HG03571 (cell line): Measurements from ENCODE around the gene CDH1.

ENCODE experiments used
- ATAC-seq: cut with Tn5 transposase; IDR thresholded peaks from one replicate; pipeline ENCODE4 v1.9.1; 2021; ENCODE audit not compliant: unreplicated experiment

CDH1 gene

DNA sequence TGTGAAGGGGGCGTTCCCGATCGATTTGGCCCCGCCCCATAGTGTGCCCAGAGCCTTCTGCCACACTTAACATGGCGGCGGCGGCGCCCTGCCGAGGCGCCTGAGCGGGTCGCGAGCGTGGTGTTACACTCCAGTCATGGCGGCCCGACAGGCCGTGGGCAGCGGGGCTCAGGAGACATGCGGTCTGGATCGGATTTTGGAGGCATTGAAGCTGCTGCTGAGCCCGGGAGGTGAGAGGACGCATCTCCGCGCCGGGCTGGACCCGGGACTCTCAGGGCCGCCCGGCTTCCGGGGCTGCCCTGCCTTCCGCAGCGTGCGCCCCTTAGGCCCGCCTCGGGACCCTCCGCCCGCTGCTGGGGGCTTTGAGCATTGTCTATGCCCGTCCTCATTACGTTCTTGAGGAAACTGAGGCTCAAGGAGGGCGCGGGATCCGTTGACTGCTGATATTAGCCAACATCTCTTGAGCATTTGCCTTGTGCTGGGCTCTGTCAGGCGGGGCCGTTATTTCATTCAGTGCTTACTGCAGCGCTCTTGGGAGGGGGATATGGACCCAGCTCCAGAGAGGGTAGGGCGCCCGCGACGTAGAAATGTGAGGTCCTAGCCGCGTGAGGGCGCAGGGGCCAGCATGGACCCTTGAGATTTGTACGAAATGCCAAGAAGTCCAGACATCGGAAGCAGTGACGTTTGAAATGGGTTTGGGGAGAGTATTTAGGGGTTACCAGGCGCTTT lies 106.6 kb downstream of the CDH1 start, which contains the start of gene TANGO6:
Gene TANGO6, plus strand, starts transcription at position 50 of the 729 bp plus-strand sequence. Its CDS starts 87 bp downstream, at position 137.
- ATAC-seq, result peak; percentile 92

DNA sequence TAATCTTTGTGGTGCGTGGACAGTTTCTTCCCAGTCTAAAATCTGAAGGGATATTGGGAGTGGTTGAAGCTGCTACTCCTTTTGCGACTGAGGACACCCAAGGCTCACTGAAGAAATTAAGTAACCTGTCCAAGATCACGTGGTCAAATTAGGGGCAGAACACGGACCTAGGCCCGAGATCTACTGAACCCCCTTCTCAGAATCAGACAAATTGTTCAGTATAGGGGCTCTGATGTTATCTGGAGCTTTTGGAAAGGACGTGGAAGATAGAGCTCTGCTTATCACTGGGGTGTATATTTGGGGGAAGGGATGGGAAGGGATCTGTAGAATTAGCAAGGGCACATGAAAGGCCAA lies 107.1 kb downstream of the CDH1 start:
- peak; percentile 6 for ATAC-seq

DNA sequence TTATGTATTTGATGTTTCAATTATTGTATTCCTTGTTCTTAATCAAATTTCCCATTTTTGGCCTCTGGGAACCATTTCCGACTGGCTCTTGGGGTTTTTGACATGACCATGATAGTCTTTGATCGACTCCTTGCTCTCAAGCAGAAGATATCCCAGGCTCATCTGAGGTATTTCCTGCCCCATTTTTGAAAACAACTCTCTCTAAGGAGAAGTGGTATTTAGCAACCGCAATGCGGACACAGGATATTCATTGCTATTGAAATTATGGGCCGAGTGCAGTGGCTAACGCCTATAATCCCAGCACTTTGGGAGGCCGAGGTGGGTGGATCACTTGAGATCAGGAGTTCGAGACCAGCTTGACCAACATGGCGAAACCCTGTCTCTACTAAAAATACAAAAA lies 111.7 kb downstream of the CDH1 start:
- ATAC-seq, result no peak

DNA sequence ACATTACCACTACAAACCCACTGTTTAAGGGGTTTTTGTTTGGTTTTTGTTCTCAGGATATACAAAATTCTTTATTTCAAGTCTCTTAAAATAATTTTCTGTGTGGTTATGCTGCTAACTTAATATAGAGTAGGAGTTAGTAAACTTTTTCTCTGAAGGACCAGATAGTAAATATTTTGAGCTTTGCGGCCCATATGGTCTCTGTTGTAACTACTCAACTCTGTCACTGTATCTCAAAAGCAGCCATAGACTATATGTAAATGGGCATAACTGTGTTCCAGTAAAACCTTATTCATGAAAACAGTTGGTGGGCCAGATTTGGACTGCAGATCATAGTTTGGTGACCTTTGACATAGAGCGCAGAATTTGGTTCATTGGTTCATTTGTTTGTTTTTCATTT lies 113.4 kb downstream of the CDH1 start:
- ATAC-seq, result no peak

DNA sequence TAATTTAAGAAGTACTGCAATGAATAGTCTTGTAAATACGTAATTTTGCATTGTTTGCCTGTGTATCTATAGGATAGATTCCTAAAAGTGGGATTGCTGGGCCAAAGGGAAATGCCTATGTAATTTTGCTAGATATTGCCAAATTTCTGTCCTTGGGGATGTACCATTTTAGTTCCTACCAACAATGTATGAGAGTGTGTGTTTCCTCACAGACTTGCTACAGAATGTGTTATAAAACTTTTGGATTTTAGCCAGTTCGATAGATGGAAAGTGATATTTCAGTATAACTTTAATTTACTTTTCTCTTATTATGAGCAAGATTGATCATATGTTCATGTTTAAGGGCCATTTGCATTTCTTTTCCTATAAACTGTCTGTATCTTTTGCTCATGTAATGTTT lies 114.5 kb downstream of the CDH1 start:
- no peak for ATAC-seq

DNA sequence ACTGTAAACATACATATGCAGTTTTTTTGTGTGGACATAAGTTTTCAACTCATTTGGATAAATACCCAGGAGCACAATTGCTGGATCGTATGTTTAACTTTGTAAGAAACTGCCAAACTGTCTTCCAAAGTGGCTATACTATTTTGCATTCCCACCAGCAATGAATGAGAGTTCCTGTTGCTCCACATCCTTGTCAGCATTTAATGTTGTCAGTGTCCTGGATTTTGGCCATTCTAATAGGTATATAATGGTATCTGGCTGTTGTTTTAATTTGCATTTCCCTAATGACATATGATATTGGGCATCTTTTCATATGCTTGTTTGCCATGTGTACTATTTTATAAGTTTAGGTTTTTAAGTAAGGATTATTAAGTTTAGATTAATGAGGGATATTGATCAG lies 120.4 kb downstream of the CDH1 start:
- ATAC-seq, result no peak

DNA sequence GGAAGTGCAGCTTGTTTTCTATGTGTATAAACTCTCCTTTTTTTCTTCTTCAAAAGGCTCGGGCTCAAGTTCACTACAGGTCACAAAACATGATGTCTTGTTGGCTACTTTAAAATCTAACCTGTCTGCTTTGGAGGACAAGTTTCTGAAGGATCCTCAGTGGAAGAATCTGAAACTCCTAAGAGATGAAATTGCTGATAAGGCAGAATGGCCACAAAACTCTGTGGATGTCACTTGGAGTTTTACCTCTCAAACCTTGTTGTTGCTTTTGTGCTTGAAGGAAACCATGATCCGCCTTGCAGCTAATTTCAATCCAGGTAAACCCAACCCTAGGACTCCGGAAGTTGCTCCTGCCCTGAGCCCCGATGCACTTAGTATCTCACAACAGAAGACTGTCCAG lies 122.7 kb downstream of the CDH1 start:
- no peak for ATAC-seq

DNA sequence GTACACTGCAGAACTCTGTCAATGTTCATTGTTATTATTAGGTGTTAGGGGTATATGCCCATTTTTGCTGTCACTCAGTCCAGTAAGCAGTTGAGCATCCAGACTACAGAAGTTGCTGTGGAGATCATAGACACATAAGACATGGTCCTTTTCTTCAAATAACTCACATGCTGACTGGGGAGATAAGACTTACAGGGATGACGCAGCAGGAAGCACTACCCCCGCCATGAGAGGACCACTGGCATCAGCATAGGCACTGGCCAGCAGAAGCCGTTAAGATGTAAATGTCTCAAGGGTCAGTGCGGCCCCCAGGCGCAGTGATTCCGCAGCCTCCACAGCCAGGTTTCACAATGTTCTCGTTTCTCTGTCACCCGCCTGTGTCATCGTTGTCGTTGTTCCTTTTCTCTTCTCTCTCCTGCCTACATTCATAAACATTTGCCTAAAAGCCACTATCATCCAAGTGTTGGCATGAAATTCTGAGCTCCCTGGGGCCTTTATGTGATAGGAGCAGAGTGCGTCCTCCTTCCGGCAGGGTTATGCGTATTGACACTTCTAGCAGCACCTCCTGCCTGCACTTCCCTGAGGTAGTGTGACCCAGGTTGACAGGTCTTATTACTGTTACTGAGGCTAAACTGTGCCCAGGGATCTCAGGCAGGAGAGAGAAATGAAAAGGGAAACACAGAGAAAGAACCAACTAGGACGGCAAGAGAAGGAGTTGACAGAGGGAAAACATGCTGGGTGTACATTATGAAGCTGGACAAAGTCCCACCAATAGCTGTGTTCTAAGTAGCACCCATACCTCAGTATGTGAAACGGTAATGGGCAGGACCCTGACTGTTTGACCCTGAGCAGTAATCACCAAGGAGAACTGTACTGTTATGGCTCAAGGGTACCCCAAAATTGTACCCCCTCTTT lies 124.1 kb downstream of the CDH1 start:
- no peak for ATAC-seq

DNA sequence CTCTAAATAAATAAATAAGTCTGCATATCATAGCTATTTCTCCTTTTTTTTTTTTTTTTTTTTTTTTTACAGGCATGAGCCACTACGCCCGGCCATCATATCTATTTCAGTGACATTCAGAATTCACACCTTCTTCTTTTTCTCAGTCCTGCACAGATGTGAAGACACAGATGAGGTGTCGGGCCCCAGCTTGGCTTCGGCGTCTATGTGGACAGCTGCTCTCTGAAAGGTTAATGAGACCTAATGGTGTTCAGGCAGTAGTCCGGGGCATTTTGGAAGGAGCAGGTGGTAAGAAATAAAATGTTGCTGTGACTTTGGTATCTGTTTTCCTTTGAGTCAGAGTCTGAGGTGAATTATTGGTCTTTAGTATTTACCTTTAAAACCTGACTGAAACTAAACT lies 129.8 kb downstream of the CDH1 start:
- ATAC-seq, result no peak

DNA sequence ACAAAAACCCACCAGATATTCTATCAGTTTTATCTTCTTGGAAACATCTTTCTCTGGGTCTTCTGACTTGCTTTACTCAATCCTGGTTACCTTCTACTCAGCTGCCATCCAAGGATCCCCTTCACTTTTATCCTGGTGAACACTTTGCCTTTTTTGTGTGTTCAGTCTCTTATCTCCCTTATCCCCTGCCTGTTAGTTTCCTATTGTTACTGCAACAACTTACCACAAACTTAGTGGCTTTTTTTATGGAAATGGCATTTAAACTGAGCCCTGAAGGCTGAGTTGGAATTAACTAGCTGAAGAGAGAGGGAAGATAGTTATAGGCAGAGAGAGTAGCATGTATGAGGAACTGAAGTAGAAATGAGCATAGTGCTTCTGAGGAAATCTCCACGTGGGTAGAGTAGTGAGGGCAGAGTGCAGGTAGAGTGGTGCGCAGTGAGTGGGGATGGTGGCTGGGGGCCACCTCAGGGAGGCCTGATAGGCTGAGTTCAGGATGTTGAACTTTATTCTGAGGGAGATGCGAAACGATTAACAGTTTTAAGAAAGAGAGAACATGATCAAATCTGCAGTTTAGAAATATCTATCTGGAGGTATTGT lies 132.5 kb downstream of the CDH1 start:
- ATAC-seq, result no peak

DNA sequence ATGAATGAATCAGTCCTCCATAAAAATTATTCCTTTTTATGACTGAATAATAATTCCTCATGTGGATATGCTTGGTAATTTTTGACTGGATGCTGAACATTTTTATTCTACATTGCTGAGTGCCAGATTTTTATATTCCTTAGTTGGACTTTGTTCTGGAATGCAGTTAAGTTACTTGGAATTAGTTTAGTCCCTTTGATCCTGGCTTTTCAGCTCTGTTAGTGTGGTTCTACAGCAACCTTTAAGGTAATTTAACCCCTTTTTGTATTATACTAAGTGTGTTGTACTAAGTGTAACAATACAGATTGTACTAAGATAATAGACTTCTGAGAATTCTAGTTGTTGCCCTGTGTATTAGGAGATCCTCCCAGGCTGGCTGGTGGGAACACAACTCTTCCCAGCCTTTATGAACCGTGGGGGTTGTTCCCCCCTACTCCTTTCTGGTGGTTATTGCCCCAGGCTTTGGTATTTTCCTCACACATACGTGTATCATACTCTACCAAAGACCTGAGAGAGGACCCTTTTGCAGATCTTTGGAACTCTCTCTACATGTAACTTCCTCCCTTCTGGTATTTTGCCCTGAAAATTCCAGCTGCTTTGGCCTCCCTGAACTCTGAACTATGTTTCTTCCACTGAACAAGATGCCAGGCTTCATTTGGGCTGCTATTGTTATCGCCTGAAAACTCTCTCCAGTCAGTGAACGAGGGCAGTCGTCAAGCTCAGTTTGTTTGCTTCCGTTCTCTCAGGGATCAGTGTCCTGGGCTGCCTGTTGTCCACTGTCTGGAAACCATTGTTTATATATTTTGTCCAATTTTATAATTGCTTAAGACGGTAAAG lies 136.8 kb downstream of the CDH1 start:
- no peak for ATAC-seq

DNA sequence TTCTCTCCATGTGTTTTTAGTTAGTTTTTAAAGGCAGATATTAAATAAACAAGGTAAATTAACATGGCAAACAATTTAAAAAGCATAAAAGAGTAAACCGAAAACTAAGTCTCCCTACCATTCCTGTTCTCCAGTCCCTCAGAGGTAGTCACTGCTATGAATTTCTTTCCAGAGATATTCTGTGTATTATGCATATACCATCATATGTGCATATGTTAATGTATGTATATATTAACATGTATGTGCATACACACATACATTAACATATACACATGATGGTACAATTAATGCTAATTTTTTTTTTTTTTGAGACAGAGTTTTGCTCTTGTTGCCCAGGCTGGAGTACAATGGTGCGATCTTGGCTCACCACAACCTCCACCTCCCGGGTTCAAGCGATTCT lies 138.8 kb downstream of the CDH1 start:
- no peak for ATAC-seq

DNA sequence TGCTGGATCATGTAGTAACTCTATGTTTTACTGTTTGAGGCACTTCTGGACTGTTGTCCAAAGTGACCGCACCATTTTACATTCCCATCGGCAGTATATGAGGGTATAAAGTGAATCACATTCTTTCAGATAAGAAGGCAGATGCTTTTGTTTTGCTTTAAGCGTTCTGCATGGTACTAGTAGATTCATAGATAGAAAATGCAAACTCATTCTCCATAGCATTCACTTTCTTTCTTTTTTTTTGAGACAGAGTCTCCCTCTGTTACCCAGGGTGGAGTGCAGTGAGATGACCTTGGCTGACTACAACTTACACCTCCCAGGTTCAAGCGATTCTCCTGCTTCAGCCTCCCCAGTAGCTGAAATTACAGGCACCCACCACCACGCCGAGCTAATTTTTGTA lies 146.6 kb downstream of the CDH1 start:
- no peak for ATAC-seq

DNA sequence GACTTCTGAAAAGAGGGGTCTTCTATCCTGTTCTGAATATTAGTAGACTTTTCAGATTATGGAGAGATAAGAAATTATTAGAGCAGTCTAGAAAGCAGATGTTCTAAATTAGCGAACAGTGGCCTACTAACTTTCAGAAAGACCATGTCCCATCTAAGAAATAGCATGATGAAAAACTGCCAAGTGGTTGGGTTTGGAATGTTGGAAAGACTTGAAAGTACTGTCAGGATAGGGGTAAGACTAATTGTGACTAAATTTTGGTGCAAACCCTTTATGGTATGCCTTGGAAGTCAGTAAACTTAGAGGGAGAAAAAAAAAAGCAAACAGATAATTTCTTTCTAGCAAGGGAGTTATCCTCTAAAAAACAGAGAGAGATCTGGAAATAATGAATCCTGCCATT lies 147.3 kb downstream of the CDH1 start:
- ATAC-seq, result no peak
